K562 (cell line): ENCODE results near the gene HRC. TPM values are rescaled to one million over a fixed set of nuclear protein-coding genes. Genes with fewer than 3 reads are reported as not detected.
A peak's percentile ranks its signal among the peaks of the same experiment; 100 is the strongest.

Source experiments
- ATAC-seq: fragments of 200-7000 bp; cut with Tn5 transposase; 3 replicates; pipeline ENCODE4 v1.9.1; 2020; ENCODE audit warnings: moderate library complexity
- BruUV-seq: library from RNA; stranded (reverse); fragments of 400-500 nt; replicated peaks from 2 replicates; lab custom pipeline; 2021; lab: Mats Ljungman, UMichigan
- CTCF ChIA-PET: fragments of 300-600 bp; formaldehyde crosslinking; extraction: SDS; loops from one replicate; lab custom pipeline; 2021; ENCODE audit warnings: low intra/inter-chr PET ratio; lab: Yijun Ruan, JAX
- POLR2A ChIA-PET: fragments of 300-600, 350-650 bp; sonication (Branson Sonifier 250); formaldehyde crosslinking; extraction: SDS; loops from one replicate; lab custom pipeline; 2021; ENCODE audit warnings: antibody characterized with exemption, inconsistent platforms; lab: Yijun Ruan, JAX
- DNase-seq, 4 experiments: peaks; one replicate each; pipeline versions ENCODE4 v3.0.0 to v3.0.0-alpha.2; 2011 to 2018; ENCODE audit warnings: low spot score in 3 of 4, mixed read lengths in 3 of 4; ENCODE audit errors: extremely low read depth in 1 of 4
- FAIRE-seq: peaks from 2 replicates; lab custom pipeline; 2011; peaks lifted over from hg19 to GRCh38; lab: Jason Lieb, UNC
- H2AFZ ChIP-seq: 2 replicates; pipeline ENCODE4 v1.6.0; 2011; ENCODE audit warnings: low read depth, low read length, control low read depth, inconsistent platforms
- H3K27ac ChIP-seq: fragments of 200-600 bp; 3 replicates; pipeline ENCODE4 v1.8.0; 2011; ENCODE audit warnings: low read depth, mild to moderate bottlenecking, control low read depth, inconsistent platforms, low read length, moderate library complexity, mixed read lengths; ENCODE audit errors: extremely low read depth
- H3K27me3 ChIP-seq, 2 experiments: fragments of 300-600 bp in 1 of 2; 2 replicates in 1 of 2; 3 replicates in 1 of 2; pipeline versions ENCODE4 v1.6.0 to v1.8.0; 2011; ENCODE audit warnings: inconsistent platforms in 2 of 2, low read length in 2 of 2, mild to moderate bottlenecking in 1 of 2, mixed read lengths in 1 of 2, moderate library complexity in 1 of 2; ENCODE audit not compliant: control insufficient read depth in 2 of 2, insufficient read depth in 2 of 2
- H3K36me3 ChIP-seq: fragments of 300-600 bp; 3 replicates; pipeline ENCODE4 v1.8.0; 2011; ENCODE audit warnings: mild to moderate bottlenecking, low read length, inconsistent platforms; ENCODE audit not compliant: control insufficient read depth, insufficient read depth
- H3K4me1 ChIP-seq, 2 experiments: fragments of 200-600 bp in 1 of 2; replicated peaks in 1 of 2; 2 replicates in 1 of 2; 3 replicates in 1 of 2; pipeline versions ENCODE4 v1.5.1 to v1.8.0; 2011; ENCODE audit warnings: inconsistent platforms in 2 of 2, low read length in 2 of 2, mild to moderate bottlenecking in 1 of 2, mixed read lengths in 1 of 2, moderate library complexity in 1 of 2; ENCODE audit not compliant: control insufficient read depth in 2 of 2, insufficient read depth in 2 of 2
- H3K4me2 ChIP-seq: 2 replicates; pipeline ENCODE4 v1.6.1; 2011; ENCODE audit warnings: low read length, control low read depth, inconsistent platforms, mixed read lengths; ENCODE audit not compliant: insufficient read depth
- H3K4me3 ChIP-seq: fragments of 200-600 bp; sonication (generic), shearing (Covaris generic); 2 replicates; pipeline ENCODE4 v1.5.1; 2016; ENCODE audit warnings: control low read depth, inconsistent platforms
- H3K79me2 ChIP-seq: fragments of 200-600 bp; 3 replicates; pipeline ENCODE4 v1.8.0; 2011; ENCODE audit warnings: low read length, inconsistent platforms; ENCODE audit not compliant: control insufficient read depth, insufficient read depth
- H3K9ac ChIP-seq, 2 experiments: 2 replicates each; pipeline versions ENCODE4 v1.6.0 to v1.6.1; 2011; ENCODE audit warnings: low read depth in 2 of 2, low read length in 2 of 2, control low read depth in 1 of 2, inconsistent platforms in 1 of 2, mild to moderate bottlenecking in 1 of 2, mixed read lengths in 1 of 2; ENCODE audit not compliant: insufficient read depth in 1 of 2
- H3K9me1 ChIP-seq: one replicate; pipeline ENCODE4 v1.6.0; 2011; ENCODE audit warnings: inconsistent platforms, mild to moderate bottlenecking, low read length, moderate library complexity; ENCODE audit not compliant: control insufficient read depth, insufficient read depth
- H3K9me3 ChIP-seq: replicated peaks from 2 replicates; pipeline ENCODE4 v1.5.1; 2011; ENCODE audit warnings: low read depth, low read length, inconsistent platforms; ENCODE audit not compliant: control insufficient read depth, insufficient read depth
- H4K20me1 ChIP-seq: replicated peaks from 2 replicates; pipeline ENCODE4 v1.6.1; 2011; ENCODE audit warnings: low read length, inconsistent platforms, mixed read lengths; ENCODE audit not compliant: control insufficient read depth, insufficient read depth
- ARID1B ChIP-seq: fragments of 450-650 bp; IDR thresholded peaks from 2 replicates; pipeline ENCODE4 v1.6.1; 2016; ENCODE audit warnings: antibody characterized with exemption, mild to moderate bottlenecking, inconsistent platforms
- ATF3 ChIP-seq, 2 experiments: fragments of 450-650 bp in 1 of 2; sonication (generic) in 1 of 2; formaldehyde crosslinking in 1 of 2; IDR thresholded peaks in 1 of 2; conservative IDR thresholded peaks in 1 of 2; 2 replicates each; pipeline versions ENCODE4 v1.6.1 to v1.8.1; 2016 to 2023; ENCODE audit warnings: mild to moderate bottlenecking in 2 of 2, moderate library complexity in 2 of 2, inconsistent platforms in 1 of 2, missing genetic modification reagents in 1 of 2
- BRD9 ChIP-seq: fragments of 450-650 bp; IDR thresholded peaks from 2 replicates; pipeline ENCODE4 v1.6.1; 2018; ENCODE audit warnings: low read depth; ENCODE audit not compliant: partially characterized antibody
- CBFA2T2 ChIP-seq: fragments of 450-650 bp; conservative IDR thresholded peaks from 2 replicates; pipeline ENCODE4 v1.6.1; 2017; ENCODE audit warnings: mild to moderate bottlenecking
- ETV1 ChIP-seq: fragments of 450-650 bp; conservative IDR thresholded peaks from 2 replicates; pipeline ENCODE4 v1.6.1; 2016; ENCODE audit warnings: missing genetic modification characterization, control low read depth, low read depth, missing compliant biosample characterization
- FOSL1 ChIP-seq: fragments of 200-800 bp; sonication (Bioruptor generic); conservative IDR thresholded peaks from 2 replicates; pipeline ENCODE4 v1.6.1; 2016; ENCODE audit warnings: missing genetic modification characterization, missing compliant biosample characterization
- HNRNPH1 ChIP-seq: fragments of 200-400 bp; formaldehyde crosslinking; optimal IDR thresholded peaks from 2 replicates; pipeline ENCODE3; 2017; ENCODE audit warnings: low read depth, mild to moderate bottlenecking, low read length, moderate library complexity
- HNRNPUL1 ChIP-seq: fragments of 200-400 bp; formaldehyde crosslinking; IDR thresholded peaks from 2 replicates; pipeline ENCODE4 v1.6.1; 2017; ENCODE audit warnings: low read length
- JUND ChIP-seq, 2 experiments: IDR thresholded peaks; 2 replicates in 1 of 2; 3 replicates in 1 of 2; pipeline ENCODE4 v1.6.1; 2011; ENCODE audit warnings: borderline replicate concordance in 2 of 2, low read depth in 2 of 2, low read length in 2 of 2, improper control_type of control experiment in 1 of 2, missing biosample characterization in 1 of 2, missing genetic modification characterization in 1 of 2, missing genetic modification reagents in 1 of 2
- POLR2A ChIP-seq: fragments of 450-650 bp; conservative IDR thresholded peaks from 2 replicates; pipeline ENCODE4 v1.6.1; 2016
- SMARCA4 ChIP-seq: fragments of 450-650 bp; IDR thresholded peaks from 2 replicates; pipeline ENCODE4 v1.6.1; 2016
- SMARCE1 ChIP-seq: fragments of 450-650 bp; IDR thresholded peaks from 2 replicates; pipeline ENCODE4 v1.7.1; 2016; ENCODE audit warnings: mild to moderate bottlenecking
- ZKSCAN3 ChIP-seq: fragments of 250-450 bp; sonication (Bioruptor Pico); IDR thresholded peaks from 2 replicates; pipeline ENCODE4 v1.4.0; 2020
- WGBS: fragments of 100-300 bp; shearing (Covaris generic); methylation state at CpG from one replicate; pipeline ENCODE4 v1.1.6; 2016; ENCODE audit warnings: low coverage, mixed read lengths; ENCODE audit not compliant: insufficient coverage; ENCODE audit errors: missing lambda C conversion rate; 5-methylcytosine and 5-hydroxymethylcytosine counted together
- in situ Hi-C: fragments of 300-500 bp; cut with MboI; formaldehyde crosslinking; loops from 4 replicates; pipeline ENCODE4 v1.15.0; 2018; ENCODE audit warnings: inconsistent platforms, mixed read lengths
- intact Hi-C: fragments of 100-400 bp; cut with micrococcal nuclease; formaldehyde crosslinking; loops from 2 replicates; pipeline ENCODE4 v1.14.2; 2022
- polyA plus RNA-seq, 8 experiments: library from polyadenylated mRNA; depleted of rRNA in 4 of 8; stranded (reverse) in 5 of 8; unstranded in 3 of 8; fragments of >200 nt; fragmentation: Nextera tagmentation in 2 of 8; fragmentation: Illumina TruSeq in 1 of 8; extraction: Ambion mirVana in 2 of 8; extraction: Trizol in 1 of 8; gene quantifications; 2 replicates each; pipeline versions ENCODE4 v1.2.1 to v1.2.3, GENCODE V29; 2011 to 2014; ENCODE audit warnings: inconsistent platforms in 1 of 8, missing spikeins in 1 of 8
- total RNA-seq, 7 experiments: library from RNA; depleted of rRNA in 6 of 7; stranded (reverse); fragments of >200 nt in 6 of 7; fragmentation: Illumina TruSeq in 2 of 7; extraction: Trizol in 2 of 7; gene quantifications; 2 replicates each; pipeline versions ENCODE4 v1.2.1 to v1.2.3, GENCODE V29; 2011 to 2021; ENCODE audit warnings: low replicate concordance in 1 of 7
- TF ChIP-seq, protein P1 (sequence below): IDR thresholded peaks from 2 replicates; pipeline ENCODE4 v1.6.1; 2012; ENCODE audit warnings: low read depth, low read length, improper control_type of control experiment, borderline replicate concordance
- TF ChIP-seq, protein P2 (sequence below): fragments of 450-650 bp; IDR thresholded peaks from 2 replicates; pipeline ENCODE4 v1.6.1; 2017; ENCODE audit warnings: antibody characterized with exemption, mild to moderate bottlenecking

Gene HRC
- total and polyA plus RNA-seq, 9 of the 15 experiments (the other 6 are each of a cell fraction or from before 2014, with no cell fraction given) = 0.66 to 18.7 (median 13.1) TPM

DNA sequence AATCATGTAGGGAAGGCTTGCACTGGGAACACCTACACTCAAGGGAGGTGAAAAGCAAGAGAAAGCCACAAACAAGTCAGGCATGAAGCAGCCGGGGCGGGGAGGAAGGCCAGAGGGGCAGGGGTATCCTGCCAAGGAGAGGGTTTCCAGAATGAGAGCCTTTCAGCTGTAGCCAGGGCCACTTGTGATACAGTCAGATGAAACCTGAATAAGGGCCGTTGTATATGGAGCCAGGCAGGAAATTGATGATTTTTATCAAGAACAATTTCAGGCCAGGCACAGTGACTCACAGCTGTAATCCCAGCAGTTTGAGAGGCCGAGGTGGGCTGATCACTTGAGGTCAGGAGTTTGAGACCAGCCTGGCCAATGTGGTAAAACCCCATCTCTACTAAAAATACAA, 6.8 kb upstream of the HRC start:
- H3K36me3 ChIP-seq = peaks cover 22% of the 10 kb centered on the region; the same call in 1 of the 3 replicates
- intact Hi-C loops = no loop called here
- 6% methylated on average over 2 of the region's 4 CpGs for WGBS
- no peak for FAIRE-seq
- no peak overlapping the region for H3K4me3 ChIP-seq
- H3K79me2 ChIP-seq = peaks cover 15% of the 10 kb centered on the region
- peak overlapping the region in 1 of 2 experiments; percentile 46; a peak in 1 of 4 replicates for H3K9ac ChIP-seq
- peak in 1 of 4 experiments; percentile 52 for DNase-seq
- ChIA-PET CTCF (no interaction called here), POLR2A (interaction anchor here (0.8 to 4.0 kb wide), 5 partner anchors 8 to 37 kb away, joined by 3 to 18 read pairs (median 9); no protein-coding TSS in a partner anchor)
- no peaks in the 10 kb centered on the region for H3K27me3 ChIP-seq
- no peaks in the 10 kb centered on the region for H3K9me1 ChIP-seq
- in situ Hi-C loops = no loop called here
- peak overlapping the region; percentile 46; the same call in 2 of the 3 replicates for H3K27ac ChIP-seq
- H3K9me3 ChIP-seq = no peaks in the 10 kb centered on the region
- no peaks in the 10 kb centered on the region for H4K20me1 ChIP-seq
- no peak overlapping the region for H3K4me2 ChIP-seq
- ATAC-seq = 0 out of 3 replicates have a peak, but pooled peaks have one; percentile 2
- H3K4me1 ChIP-seq = peaks cover 22 to 53% of the 10 kb centered on the region in 2 experiments
- H2AFZ ChIP-seq = no peak overlapping the region
- no TSS peak for BruUV-seq
- no peak for TF ChIP-seq HNRNPUL1
- TF ChIP-seq BRD9 = no peak
- no peak for TF ChIP-seq CBFA2T2
- peak; percentile 40; the same call in 1 of the 2 replicates for TF ChIP-seq SMARCA4
- TF ChIP-seq, protein P1, sequence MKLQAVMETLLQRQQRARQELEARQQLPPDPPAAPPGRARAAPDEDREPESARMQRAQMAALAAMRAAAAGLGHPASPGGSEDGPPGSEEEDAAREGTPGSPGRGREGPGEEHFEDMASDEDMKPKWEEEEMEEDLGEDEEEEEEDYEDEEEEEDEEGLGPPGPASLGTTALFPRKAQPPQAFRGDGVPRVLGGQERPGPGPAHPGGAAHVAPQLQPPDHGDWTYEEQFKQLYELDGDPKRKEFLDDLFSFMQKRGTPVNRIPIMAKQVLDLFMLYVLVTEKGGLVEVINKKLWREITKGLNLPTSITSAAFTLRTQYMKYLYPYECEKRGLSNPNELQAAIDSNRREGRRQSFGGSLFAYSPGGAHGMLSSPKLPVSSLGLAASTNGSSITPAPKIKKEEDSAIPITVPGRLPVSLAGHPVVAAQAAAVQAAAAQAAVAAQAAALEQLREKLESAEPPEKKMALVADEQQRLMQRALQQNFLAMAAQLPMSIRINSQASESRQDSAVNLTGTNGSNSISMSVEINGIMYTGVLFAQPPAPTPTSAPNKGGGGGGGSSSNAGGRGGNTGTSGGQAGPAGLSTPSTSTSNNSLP = peak; percentile 48; the same call in 1 of the 2 replicates
- peak; percentile 32 for TF ChIP-seq ARID1B
- peak; percentile 55; the same call in 1 of the 2 replicates for TF ChIP-seq JUND (IDR thresholded peaks at IDR 0.05; ENCODE audit: borderline replicate concordance, low read depth, low read length)
- no peak for TF ChIP-seq JUND (tag; IDR thresholded peaks at IDR 0.05; ENCODE audit: borderline replicate concordance, low read depth, low read length)
- 0 out of 2 replicates have a peak, but pooled peaks have one; percentile 13 for TF ChIP-seq ETV1
- 0 out of 2 replicates have a peak, but pooled peaks have one; percentile 21 for TF ChIP-seq POLR2A
- no peak for TF ChIP-seq ZKSCAN3 (CRISPR knock-in tag)
- TF ChIP-seq, protein P2, sequence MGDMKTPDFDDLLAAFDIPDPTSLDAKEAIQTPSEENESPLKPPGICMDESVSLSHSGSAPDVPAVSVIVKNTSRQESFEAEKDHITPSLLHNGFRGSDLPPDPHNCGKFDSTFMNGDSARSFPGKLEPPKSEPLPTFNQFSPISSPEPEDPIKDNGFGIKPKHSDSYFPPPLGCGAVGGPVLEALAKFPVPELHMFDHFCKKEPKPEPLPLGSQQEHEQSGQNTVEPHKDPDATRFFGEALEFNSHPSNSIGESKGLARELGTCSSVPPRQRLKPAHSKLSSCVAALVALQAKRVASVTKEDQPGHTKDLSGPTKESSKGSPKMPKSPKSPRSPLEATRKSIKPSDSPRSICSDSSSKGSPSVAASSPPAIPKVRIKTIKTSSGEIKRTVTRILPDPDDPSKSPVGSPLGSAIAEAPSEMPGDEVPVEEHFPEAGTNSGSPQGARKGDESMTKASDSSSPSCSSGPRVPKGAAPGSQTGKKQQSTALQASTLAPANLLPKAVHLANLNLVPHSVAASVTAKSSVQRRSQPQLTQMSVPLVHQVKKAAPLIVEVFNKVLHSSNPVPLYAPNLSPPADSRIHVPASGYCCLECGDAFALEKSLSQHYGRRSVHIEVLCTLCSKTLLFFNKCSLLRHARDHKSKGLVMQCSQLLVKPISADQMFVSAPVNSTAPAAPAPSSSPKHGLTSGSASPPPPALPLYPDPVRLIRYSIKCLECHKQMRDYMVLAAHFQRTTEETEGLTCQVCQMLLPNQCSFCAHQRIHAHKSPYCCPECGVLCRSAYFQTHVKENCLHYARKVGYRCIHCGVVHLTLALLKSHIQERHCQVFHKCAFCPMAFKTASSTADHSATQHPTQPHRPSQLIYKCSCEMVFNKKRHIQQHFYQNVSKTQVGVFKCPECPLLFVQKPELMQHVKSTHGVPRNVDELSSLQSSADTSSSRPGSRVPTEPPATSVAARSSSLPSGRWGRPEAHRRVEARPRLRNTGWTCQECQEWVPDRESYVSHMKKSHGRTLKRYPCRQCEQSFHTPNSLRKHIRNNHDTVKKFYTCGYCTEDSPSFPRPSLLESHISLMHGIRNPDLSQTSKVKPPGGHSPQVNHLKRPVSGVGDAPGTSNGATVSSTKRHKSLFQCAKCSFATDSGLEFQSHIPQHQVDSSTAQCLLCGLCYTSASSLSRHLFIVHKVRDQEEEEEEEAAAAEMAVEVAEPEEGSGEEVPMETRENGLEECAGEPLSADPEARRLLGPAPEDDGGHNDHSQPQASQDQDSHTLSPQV = 0 out of 2 replicates have a peak, but pooled peaks have one; percentile 19
- TF ChIP-seq ATF3 (IDR thresholded peaks at IDR 0.05) = peak; percentile 56
- TF ChIP-seq ATF3 (CRISPR knock-in tag; conservative IDR thresholded peaks at IDR 0.05) = no peak
- TF ChIP-seq HNRNPH1 = no peak
- TF ChIP-seq SMARCE1 = peak; percentile 42; the same call in 1 of the 2 replicates
- TF ChIP-seq FOSL1 (tag) = peak; percentile 52
